Pulmonary artery endothelial cell (primary cell): ENCODE results near the gene UVSSA. TPM values are rescaled to one million over a fixed set of nuclear protein-coding genes. Genes with fewer than 3 reads are reported as not detected.
"Not testable (repeated sequence)": the region's sequence is repeated elsewhere in the genome, so short reads cannot be mapped to it uniquely, and the experiment has no call there.

ENCODE experiments used
- DNase-seq: peaks from one replicate; pipeline ENCODE4 v3.0.0-alpha.2; 2011; ENCODE audit warnings: low read depth, low spot score
- total RNA-seq: library from RNA; depleted of rRNA; stranded (reverse); fragments of >200 nt; gene quantifications from 2 replicates; pipeline ENCODE4 v1.2.3, GENCODE V29; 2014

UVSSA gene
- total RNA-seq, 1 donor from 2014 or later = 4.2 TPM

- not testable (repeated sequence) for DNase-seq
Observed at GRCh38 chr4:1395389-1395820, 48.4 kb downstream of the UVSSA start.

DNA sequence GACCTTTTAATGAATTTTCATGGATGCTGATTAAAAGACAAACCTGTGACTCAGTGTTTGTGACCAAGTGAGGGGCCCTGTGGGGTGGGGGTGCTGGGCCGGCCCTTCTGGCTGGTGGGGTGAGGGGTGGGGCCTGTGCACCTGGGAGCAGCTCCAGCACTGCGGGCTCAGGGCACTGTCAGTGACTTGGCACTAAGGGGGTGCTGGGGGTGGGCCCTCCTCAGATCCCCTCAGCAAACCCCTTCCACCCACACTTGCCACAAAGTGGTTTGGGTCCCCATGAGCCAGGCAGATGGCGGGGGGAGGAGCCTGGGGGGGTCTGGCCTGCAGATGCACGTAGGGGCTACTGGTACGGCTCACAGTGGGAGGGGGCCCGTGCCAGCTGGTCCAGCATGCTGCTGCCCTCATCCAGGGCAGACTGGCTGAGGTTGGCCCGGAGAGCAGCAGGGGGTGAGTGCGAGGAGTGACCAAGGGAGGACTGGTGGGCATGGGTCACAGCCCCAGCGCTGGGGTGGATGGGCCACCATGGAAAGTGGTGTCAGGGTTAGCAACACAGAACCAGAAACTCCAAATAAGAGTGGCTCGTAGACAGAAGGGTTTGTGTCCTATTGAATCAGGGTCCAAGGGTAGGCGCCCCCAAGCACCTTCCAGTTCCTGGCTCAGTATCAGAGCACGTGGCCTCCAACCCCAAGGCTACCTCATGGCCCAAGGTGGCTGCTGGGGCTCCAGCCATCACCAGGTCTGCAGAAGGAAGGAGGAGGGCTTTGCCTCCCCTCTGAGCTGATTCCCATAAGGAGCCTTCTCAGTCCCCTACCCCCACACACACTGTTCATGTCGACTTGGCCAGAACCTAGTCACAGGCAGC is 49.2 kb downstream of the UVSSA start:
- no peak for DNase-seq

DNA sequence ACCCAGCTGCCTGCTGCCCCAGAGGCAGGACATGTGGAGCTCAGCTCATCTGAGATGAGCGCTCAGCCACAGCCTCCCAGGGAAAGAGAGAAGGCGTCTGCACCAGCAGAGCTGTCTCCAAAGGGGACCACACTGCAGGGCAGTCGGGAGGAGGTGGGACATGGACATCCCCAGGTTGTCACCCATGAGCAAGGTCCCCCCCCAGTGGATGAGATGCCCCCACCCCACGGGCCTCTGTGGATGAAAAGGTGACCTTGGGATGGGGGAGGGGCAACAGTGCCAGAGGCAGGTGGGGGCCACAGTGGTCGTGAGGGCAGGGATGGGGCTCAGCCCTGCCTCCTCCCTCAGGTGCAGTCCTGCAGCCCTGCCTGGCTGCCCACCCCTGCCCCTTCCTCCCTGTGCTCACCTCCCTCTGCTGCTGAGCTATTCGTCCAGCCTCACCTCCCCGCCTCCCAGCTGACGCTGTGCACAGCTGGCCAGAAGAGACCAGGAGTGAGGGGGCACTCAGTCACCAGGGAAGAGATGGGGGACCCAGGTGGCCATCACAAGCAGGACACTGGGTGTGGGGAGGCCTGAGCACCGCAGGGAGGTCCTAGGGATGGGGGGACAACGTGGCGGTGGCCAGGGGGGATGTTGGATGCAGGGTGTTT is 49.9 kb downstream of the UVSSA start:
- DNase-seq = no peak

- DNase-seq = no peak
Observed at GRCh38 chr4:1398681-1399507, 51.9 kb downstream of the UVSSA start.

GRCh38 chr4:1399508-1400190 is 52.6 kb downstream of the UVSSA start:
- no peak for DNase-seq

- no peak for DNase-seq
Observed at GRCh38 chr4:1400191-1400805, 53.3 kb downstream of the UVSSA start.

GRCh38 chr4:1400831-1401408 is 53.9 kb downstream of the UVSSA start:
- no peak for DNase-seq

DNA sequence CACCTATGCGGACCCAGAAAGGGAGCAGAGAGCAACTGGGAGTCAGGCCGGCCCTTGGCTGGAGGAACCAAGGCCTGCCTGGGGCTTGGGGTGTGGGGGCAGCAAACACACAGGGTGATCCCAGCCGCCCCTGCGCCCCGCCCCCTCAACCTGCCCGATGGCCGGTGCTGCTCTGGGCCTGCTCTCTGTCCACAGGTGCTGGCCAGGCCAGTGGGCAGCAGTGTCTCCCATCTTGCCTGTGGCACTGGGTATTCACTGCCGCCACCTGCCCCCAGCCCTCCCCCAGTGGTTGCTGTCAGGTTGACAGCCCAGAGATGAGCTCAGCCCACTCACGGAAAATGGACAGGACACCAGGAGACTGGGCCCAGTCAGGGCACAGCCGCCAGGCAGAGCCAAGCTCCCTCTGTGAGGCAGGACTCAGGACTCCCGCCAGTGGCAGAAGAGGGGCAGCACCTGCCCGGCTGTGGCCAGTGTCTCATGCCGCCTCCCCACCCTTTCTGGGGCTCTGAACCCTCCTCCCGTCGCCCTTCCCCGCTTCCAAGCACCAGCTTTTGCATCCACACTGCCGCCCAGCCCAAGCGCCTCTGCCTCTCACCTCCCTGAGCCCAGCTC is 54.5 kb downstream of the UVSSA start:
- no peak for DNase-seq

DNA sequence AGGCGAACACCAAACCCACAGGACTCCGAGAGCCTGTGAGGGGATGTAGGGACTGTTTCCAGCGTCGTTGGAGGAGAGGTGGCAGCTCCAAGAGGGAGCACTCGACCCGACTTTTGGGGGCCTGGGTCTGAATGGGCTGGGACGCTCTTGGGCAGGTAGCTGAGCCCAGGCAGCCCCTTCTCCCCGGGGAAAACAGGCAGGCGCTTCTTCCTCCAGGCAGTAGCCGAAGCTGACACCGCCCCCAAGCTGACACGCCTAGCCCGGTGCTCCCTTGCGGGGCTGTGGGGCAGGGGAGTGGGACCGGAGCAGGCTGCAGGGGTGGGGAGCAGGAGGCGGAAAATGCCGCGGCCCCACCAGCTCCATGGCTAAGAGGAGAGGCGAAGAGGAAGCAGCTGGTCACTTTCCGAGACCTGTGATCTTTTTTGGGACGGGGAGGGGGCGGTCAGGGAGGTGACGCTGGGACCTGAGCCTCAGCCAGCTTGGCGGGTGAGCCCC is 55.1 kb downstream of the UVSSA start:
- DNase-seq = no peak

DNA sequence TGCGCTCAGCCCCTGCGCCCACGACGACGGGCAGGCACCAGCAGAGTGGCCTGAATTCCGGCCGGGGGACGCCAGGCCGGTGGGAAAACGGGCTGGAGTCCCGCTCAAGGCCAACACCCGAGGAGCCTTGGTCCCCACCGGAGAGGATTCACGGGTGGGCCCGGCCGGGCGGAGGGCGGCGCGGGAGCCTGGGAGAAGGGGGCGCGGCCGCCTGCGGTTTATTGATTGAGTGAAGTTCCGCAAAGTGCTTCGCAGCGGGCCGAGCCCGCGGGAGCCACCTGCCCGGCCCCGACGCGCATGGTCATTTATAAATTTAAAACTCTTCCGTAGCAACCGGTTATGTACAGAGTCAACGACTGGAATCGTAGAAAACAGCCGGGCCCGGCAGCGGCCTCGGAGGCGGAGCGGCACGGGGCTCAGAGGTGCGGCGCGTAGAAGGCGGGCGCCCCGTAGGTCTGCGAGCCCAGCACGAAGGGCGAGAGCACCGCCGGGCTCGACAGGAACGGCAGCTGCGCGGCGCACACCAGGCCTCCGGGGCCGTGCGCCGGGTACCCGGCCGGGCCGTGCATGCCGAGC is 55.6 kb downstream of the UVSSA start:
- DNase-seq = no peak

GRCh38 chr4:1403177-1403583 is 56.2 kb downstream of the UVSSA start:
- DNase-seq = no peak

DNA sequence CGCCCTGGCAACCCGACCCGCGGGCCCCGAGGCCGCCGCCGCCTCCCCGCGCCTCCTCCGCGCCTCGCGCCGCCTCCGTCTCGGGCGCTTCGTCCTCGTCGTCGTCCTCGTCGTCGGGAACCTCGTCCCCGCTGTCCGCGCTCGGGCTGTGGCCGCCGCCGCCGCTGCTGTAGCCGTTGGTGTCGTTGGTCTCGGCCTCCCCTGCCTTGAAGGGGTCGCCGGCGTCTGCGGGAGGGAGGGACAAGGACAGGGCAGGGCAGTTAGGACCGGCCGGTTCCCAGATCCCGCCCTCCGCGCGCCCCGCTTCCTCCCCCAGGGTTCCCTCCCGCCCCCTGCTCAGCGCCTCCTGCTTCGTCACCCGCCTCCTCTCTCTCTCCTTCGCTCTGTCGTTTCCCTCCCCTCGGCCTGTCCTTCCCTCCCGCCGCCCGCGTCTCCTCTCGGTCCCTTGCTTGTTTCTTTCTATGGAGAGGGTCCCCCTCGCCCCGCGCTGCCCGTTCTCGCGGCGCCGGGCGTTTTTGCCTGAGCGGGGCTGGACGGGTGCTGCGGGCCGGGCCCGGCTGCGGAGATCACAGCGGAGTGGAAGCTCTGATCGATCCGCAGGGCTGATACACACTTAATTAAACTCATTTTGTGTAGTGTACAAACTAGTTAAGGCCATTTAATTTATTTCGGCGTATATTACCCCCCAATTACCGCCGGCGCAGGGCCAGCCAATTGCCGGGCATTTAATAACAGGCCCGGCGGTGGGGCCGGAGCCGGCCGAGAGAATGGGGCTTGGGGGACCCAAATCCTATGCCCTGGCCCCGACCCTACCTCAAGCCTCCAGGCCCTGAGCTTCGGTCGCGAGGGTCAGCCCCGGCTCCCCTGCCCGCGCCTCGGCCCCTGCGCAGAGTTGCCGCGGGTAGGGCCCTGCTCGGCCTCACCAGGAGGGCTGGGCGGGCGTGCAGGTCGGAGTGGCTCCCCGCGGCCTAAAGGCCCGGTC is 56.9 kb downstream of the UVSSA start:
- DNase-seq = no peak

DNA sequence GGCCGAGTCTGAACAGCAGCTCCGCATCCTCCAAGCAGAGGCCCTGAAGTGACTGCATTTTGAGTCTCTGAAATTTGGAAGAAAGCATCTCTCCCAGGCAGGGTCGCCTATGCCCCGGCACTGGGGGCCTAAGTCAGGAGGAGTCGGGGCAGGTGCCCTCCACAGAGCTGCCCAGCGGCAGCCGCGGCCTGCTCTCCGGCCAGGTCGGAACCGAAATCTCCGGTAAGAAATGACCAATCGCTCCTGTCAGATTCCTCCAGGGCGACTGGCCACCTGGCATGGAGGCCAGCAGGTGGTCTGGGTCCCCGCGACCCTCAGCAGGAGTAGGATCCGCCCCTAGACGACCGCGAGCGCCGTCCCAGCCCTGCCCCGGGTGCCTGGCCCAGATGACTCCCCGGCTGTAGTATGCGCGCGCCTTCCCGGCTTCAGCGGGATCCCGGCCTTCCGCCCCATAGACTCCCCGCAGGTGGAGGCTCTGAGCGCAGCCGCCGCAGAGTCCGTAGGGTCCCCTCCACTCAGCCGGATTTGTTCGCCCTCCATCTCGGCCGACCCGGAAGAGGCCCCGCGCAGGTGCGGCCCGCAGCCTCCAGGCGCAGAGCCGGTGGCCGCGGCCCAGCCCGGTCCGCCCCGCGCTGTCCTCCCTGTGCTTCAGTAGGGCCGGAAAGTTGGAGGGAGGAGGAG is 57.7 kb downstream of the UVSSA start:
- DNase-seq = no peak

- DNase-seq = no peak
Observed at GRCh38 chr4:1405254-1405635, 58.2 kb downstream of the UVSSA start.

- no peak for DNase-seq
Observed at GRCh38 chr4:1405636-1406393, 58.8 kb downstream of the UVSSA start.

GRCh38 chr4:1406394-1406980 is 59.5 kb downstream of the UVSSA start, which contains the start of gene NKX1-1:
NKX1-1 (minus strand) TSS chr4:1406442; CDS start chr4:1406442, 0 bp downstream.
- DNase-seq = no peak
